Activated naive CD4-positive, alpha-beta T cell treated with anti-CD3 and anti-CD28 coated beads, Interleukin-2, amount 50 U/mL, for 72 hours (primary cell): ENCODE results near the gene ZNF709. TPM values are rescaled to one million over a fixed set of nuclear protein-coding genes. Genes with fewer than 3 reads are reported as not detected.

ENCODE experiments used
- total RNA-seq, 2 donors: library from RNA; stranded (reverse); gene quantifications; one replicate each; pipeline ENCODE4 v1.2.3, GENCODE V29; 2022

The ZNF709 gene
- total RNA-seq, 2 donors from 2014 or later, result 1.6 to 3.5 TPM

Other genes starting within 250 kb of the ZNF709 start
- 10 to 100 TPM in 1 of 2 donors, 1 to 10 TPM in 1; 6.6 to 15.5 TPM for gene ZNF44, start 189.9 kb downstream of the ZNF709 start, total RNA-seq
- 10 to 100 TPM in 1 of 2 donors, 1 to 10 TPM in 1; 4.8 to 10.8 TPM for gene ZNF563, start 151.2 kb downstream of the ZNF709 start, total RNA-seq
- gene ZNF442, start 119.1 kb downstream of the ZNF709 start, total RNA-seq, result 1 to 10 TPM in 1 of 2 donors, under 1 TPM in 1; 0.47 to 5.2 TPM
- gene ZNF799, start 83.5 kb downstream of the ZNF709 start, total RNA-seq, result 1 to 10 TPM; 3.6 to 6.2 TPM
- 10 to 100 TPM in 1 of 2 donors, 1 to 10 TPM in 1; 3.6 to 11.6 TPM for gene ZNF443, start 43.8 kb downstream of the ZNF709 start, total RNA-seq
- gene ZNF564, start 66.7 kb upstream of the ZNF709 start, total RNA-seq, result 10 to 100 TPM in 1 of 2 donors, 1 to 10 TPM in 1; 4.6 to 12.9 TPM
- 1 to 10 TPM; 5.2 to 8.4 TPM for gene ZNF490, start 126.0 kb upstream of the ZNF709 start, total RNA-seq
- 10 to 100 TPM; 14.7 to 16.7 TPM for gene ZNF791, start 126.1 kb upstream of the ZNF709 start, total RNA-seq
- gene MAN2B1, start 181.9 kb upstream of the ZNF709 start, total RNA-seq, result 100 to 1,000 TPM; 136 to 174 TPM
- gene WDR83, start 182.0 kb upstream of the ZNF709 start, total RNA-seq, result 10 to 100 TPM; 14.9 to 21.8 TPM
- gene DHPS, start 197.1 kb upstream of the ZNF709 start, total RNA-seq, result 100 to 1,000 TPM; 148 to 193 TPM
- not detected for gene GNG14, start 203.2 kb upstream of the ZNF709 start, total RNA-seq
- gene FBXW9, start 211.8 kb upstream of the ZNF709 start, total RNA-seq, result 1 to 10 TPM; 7.1 to 9.5 TPM
- gene TNPO2, start 239.1 kb upstream of the ZNF709 start, total RNA-seq, result 100 to 1,000 TPM in 1 of 2 donors, 10 to 100 TPM in 1; 89.6 to 100 TPM
- gene TRIR, start 249.9 kb upstream of the ZNF709 start, total RNA-seq, result 100 to 1,000 TPM; 122 to 167 TPM